NCI-H510A treated with DMSO at 0.1 percent for 48 hours (cell line): ENCODE measurements around the gene UTF1.
"Not testable (repeated sequence)": the region's sequence is repeated elsewhere in the genome, so short reads cannot be mapped to it uniquely, and the experiment has no call there.

Source experiments
- DNase-seq: peaks from one replicate; lab custom pipeline; 2025; lab: John Stamatoyannopoulos, UW

The UTF1 gene

GRCh38 chr10:133209641-133210040, 20.4 kb upstream of the UTF1 start:
- DNase-seq = no peak

GRCh38 chr10:133210398-133211140, 19.4 kb upstream of the UTF1 start:
- DNase-seq = no peak

- DNase-seq = no peak
Observed at GRCh38 chr10:133211141-133211830, 18.7 kb upstream of the UTF1 start.

GRCh38 chr10:133211959-133212852, 17.8 kb upstream of the UTF1 start:
- DNase-seq = no peak

- DNase-seq = no peak
Observed at GRCh38 chr10:133212853-133213494, 17.0 kb upstream of the UTF1 start.

- no peak for DNase-seq
Observed at GRCh38 chr10:133213641-133214467, 16.2 kb upstream of the UTF1 start.

- no peak for DNase-seq
Observed at GRCh38 chr10:133214468-133215410, 15.3 kb upstream of the UTF1 start.

- DNase-seq = no peak
Observed at GRCh38 chr10:133215586-133215985, 14.4 kb upstream of the UTF1 start.

- no peak for DNase-seq
Observed at GRCh38 chr10:133216776-133217175, 13.2 kb upstream of the UTF1 start.

- DNase-seq = no peak
Observed at GRCh38 chr10:133217800-133218589, 12.0 kb upstream of the UTF1 start.

- DNase-seq = no peak
Observed at GRCh38 chr10:133218891-133219290, 11.1 kb upstream of the UTF1 start.

GRCh38 chr10:133219782-133220181, 10.2 kb upstream of the UTF1 start:
- no peak for DNase-seq

- no peak for DNase-seq
Observed at GRCh38 chr10:133221331-133221730, 8.7 kb upstream of the UTF1 start.

GRCh38 chr10:133221756-133222155, 8.3 kb upstream of the UTF1 start:
- not testable (repeated sequence) for DNase-seq

- no peak for DNase-seq
Observed at GRCh38 chr10:133224076-133224475, 5.9 kb upstream of the UTF1 start.

- no peak for DNase-seq
Observed at GRCh38 chr10:133224756-133225372, 5.2 kb upstream of the UTF1 start.

GRCh38 chr10:133225707-133226191, 4.3 kb upstream of the UTF1 start:
- no peak for DNase-seq

- DNase-seq = no peak
Observed at GRCh38 chr10:133226251-133226808, 3.7 kb upstream of the UTF1 start.
